Measurements from ENCODE around the gene TUBB.
"Not testable (repeated sequence)": the region's sequence is repeated elsewhere in the genome, so short reads cannot be mapped to it uniquely, and the experiment has no call there.

The TUBB gene

GRCh38 chr6:30761791-30762429, 41.8 kb downstream of the TUBB start:
- no peak for DNase-seq (ENCODE audit: low read depth)

- DNase-seq (ENCODE audit: low read depth), result no peak
Observed at GRCh38 chr6:30763155-30763617, 43.0 kb downstream of the TUBB start.

DNA sequence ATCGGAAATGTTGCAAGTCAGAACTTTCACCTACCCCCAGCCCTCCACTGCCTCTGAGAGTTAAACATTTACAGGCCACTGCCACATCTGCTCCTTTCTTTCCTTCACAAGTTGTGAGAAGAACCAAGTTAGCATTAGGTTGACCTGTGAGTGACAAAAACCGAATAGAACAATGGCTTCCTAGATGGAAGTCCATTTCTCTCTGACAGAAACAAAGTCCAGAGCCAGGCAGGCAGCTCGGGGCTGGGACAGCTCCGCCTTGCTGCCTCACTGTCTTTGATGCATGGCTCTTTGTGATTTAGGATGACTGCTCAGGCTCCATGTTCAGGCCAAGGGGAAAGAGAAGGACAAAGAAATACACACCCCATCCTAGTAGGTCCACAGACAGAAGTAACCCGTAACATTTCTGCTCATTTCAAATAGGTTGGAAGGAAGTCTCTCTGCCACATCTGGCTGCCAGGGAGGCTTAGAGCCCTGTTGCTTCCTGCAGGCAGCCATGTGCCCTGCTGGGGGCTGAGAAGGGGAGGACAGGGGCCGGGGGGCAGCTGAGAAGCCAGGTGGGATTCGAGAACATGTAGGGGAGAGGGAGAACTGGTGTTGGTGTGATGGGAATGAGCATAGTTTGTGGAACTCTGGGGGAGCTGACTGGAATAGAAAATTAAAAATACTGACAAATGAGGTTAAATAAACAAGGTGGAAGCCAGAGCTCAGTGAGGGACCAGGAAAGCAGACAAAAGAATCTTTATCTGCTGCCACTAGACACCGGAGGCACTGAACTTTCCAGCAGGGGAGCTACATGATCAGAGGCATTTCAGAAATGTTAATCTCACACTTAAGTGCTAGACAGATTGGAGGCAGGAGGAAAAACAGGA, 43.7 kb downstream of the TUBB start:
- no peak for DNase-seq (ENCODE audit: low read depth)

- DNase-seq (ENCODE audit: low read depth), result not testable (repeated sequence)
Observed at GRCh38 chr6:30764490-30765043, 44.4 kb downstream of the TUBB start.

GRCh38 chr6:30765495-30765894, 45.3 kb downstream of the TUBB start:
- DNase-seq (ENCODE audit: low read depth), result not testable (repeated sequence)

DNA sequence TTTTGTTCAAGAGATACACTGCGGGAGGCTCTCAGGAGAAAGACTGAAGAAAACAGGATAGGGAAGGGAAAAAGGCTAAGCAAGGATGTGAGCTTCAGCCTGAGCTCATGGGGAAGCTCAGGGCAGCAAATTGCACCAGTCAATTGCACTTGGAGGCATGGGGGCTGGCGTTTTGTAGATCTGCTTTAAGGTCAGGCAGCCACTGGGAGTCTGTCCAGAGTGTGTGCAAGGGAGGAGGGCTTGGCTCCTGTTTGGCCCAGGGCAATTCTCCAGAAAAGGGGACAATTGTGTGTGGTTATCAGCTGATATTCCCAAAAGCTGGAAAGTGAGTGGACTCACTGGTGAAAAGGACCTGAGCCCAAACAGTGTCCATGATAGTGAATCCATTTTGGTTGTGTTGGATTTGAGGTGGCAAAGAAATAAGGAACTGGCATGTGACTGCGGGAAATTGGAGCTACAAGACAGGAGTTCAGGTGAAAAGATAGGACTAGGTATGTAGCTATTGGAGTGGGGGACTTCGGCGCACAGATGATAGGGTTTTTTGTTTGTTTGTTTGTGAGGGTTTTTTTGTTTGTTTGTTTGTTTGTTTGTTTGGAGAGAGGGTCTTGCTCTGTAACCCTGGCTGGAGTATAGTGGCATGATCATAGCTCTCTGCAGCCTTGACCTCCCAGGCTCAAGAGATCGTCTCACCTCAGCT, 46.5 kb downstream of the TUBB start:
- no peak for DNase-seq (ENCODE audit: low read depth)

DNA sequence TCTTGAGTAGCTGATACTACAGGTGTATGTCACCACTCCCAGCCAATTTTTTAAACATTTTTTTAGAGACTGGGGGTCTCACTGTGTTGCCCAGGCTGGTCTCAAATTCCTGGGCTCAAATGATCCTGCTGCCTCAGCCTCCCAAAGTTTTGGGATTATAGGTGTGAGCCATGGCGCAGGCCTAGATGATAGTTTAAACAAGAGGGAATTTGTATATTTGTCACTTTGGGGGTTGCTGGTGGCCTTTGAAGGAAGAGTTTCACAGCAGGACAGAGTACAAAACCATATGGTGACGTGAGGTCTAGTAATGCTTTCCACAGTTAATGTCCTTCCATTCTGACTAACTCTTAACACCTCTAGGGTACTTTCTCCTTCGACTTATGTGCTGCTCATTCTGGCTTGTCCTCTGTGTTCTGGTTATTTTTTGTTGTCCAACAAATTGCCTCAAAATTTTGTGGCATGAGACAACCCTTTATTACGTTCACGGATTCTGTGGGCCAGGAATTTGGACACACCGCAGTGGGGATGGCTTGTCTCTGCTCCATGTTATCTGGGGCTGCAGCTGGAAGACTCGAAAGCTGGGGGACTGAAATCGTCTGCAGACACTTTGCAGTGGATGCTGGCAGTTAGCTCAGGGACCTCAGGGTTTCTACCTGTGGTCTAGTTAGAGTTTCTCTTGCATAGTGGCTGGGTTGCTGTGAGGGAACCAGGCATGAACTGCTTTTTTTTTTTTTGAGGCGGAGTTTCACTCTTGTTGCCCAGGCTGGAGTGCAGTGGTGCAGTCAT, 47.2 kb downstream of the TUBB start:
- DNase-seq (ENCODE audit: low read depth), result no peak

- no peak for DNase-seq (ENCODE audit: low read depth)
Observed at GRCh38 chr6:30767944-30768301, 47.8 kb downstream of the TUBB start.

- no peak for DNase-seq (ENCODE audit: low read depth)
Observed at GRCh38 chr6:30768634-30769087, 48.5 kb downstream of the TUBB start.

DNA sequence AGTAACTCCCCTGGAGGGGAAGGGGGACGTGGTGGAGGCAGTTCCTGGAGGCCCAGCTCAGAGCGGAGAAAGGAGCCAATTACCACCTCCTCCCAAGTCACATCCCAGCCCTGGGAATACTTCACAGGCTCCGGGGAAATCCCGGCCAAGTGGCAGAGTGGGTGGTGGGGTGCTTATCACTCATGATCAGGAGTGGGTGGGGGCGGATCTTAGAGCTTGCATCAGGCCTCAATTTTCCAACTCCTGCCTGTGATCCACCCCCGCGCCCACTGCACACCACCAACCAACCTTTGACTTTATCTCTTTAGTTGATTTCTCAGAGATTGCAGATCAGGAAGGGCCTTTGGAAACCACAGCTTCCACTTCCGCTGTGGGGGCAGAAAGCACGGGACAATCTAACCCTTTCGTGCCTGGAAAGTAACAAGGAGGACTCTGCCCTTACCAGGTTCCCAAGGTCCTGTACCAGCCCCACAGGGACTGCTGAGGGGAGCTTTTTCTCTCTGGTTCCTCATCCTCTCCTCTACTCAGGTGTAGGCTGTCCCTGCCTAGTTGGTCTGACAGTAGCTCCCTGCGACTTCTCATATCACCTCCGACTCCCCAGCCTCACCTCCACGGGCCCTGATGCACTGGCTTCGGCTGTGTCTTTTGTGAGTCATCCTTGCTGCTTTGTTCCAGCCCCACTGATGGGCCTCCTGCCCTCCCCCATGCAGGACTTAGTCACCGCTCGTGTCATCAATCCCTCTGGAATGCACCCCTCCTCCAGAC, 49.1 kb downstream of the TUBB start:
- peak; percentile 77 for DNase-seq (ENCODE audit: low read depth)

- DNase-seq (ENCODE audit: low read depth), result no peak
Observed at GRCh38 chr6:30769853-30770524, 49.8 kb downstream of the TUBB start.

- DNase-seq (ENCODE audit: low read depth), result no peak
Observed at GRCh38 chr6:30770592-30770991, 50.4 kb downstream of the TUBB start.

- no peak for DNase-seq (ENCODE audit: low read depth)
Observed at GRCh38 chr6:30774701-30775100, 54.5 kb downstream of the TUBB start.

All from fibroblast of gingiva (primary cell).